LNCaP clone FGC (cell line): Measurements from ENCODE around the gene CARD19.

Experiments used
- DNase-seq: peaks from one replicate; pipeline ENCODE4 v3.0.0-alpha.2; 2011; ENCODE audit warnings: low read depth
- H3K4me3 ChIP-seq: 2 replicates; pipeline ENCODE4 v1.5.1; 2011; ENCODE audit warnings: mild to moderate bottlenecking, low read depth, low read length, control low read depth
- CTCF ChIP-seq: IDR thresholded peaks from 2 replicates; pipeline ENCODE4 v1.5.1; 2012; ENCODE audit warnings: mild to moderate bottlenecking; ENCODE audit not compliant: control insufficient read depth, insufficient read depth; ENCODE audit errors: extremely low read depth

Gene CARD19

GRCh38 chr9:93066978-93067603 lies 28.9 kb upstream of the CARD19 start:
- H3K4me3 ChIP-seq, result no peak overlapping the region
- no peak for DNase-seq
- TF ChIP-seq CTCF, result no peak

- no peak overlapping the region for H3K4me3 ChIP-seq
- DNase-seq, result no peak
- TF ChIP-seq CTCF, result no peak
Observed at GRCh38 chr9:93068956-93069355, 27.1 kb upstream of the CARD19 start.

GRCh38 chr9:93071464-93071863 lies 24.6 kb upstream of the CARD19 start:
- no peak overlapping the region for H3K4me3 ChIP-seq
- no peak for TF ChIP-seq CTCF
- DNase-seq, result peak; percentile 13

GRCh38 chr9:93072383-93072795 lies 23.6 kb upstream of the CARD19 start:
- H3K4me3 ChIP-seq, result no peak overlapping the region

GRCh38 chr9:93076101-93076791 lies 19.8 kb upstream of the CARD19 start:
- DNase-seq, result no peak
- TF ChIP-seq CTCF, result no peak
- H3K4me3 ChIP-seq, result no peak overlapping the region

More at GRCh38 chr9:93072383-93072795, 23.6 kb upstream of the CARD19 start:
- no peak for TF ChIP-seq CTCF
- peak; percentile 35 for DNase-seq

GRCh38 chr9:93076792-93077128 lies 19.3 kb upstream of the CARD19 start:
- TF ChIP-seq CTCF, result no peak
- DNase-seq, result no peak

GRCh38 chr9:93077367-93077766 lies 18.6 kb upstream of the CARD19 start:
- DNase-seq, result no peak
- no peak overlapping the region for H3K4me3 ChIP-seq
- TF ChIP-seq CTCF, result no peak

More at GRCh38 chr9:93076792-93077128, 19.3 kb upstream of the CARD19 start:
- H3K4me3 ChIP-seq, result no peak overlapping the region
